ENCODE measurements around the gene SH3RF1.
A peak's percentile ranks its signal among the peaks of the same experiment; 100 is the strongest.

The SH3RF1 gene

GRCh38 chr4:169220854-169221411, 49.8 kb downstream of the SH3RF1 start:
- Histone ChIP-seq H3K4me3 (replicated peaks; ENCODE audit: low read depth, low read length) (no peak overlapping the region), H3K27me3 (replicated peaks; ENCODE audit: control insufficient read depth, insufficient read depth, low read length) (no peaks in the 10 kb centered on the region), H3K36me3 (ENCODE audit: control insufficient read depth, insufficient read depth, low read length) (no peaks in the 10 kb centered on the region; the same call in 1 of the 2 replicates)
- TF ChIP-seq CTCF (IDR thresholded peaks at IDR 0.05; ENCODE audit: insufficient read depth, low read length, poor library complexity, severe bottlenecking), result no peak
- DNase-seq (ENCODE audit: extremely low read depth, insufficient read length), result no peak

DNA sequence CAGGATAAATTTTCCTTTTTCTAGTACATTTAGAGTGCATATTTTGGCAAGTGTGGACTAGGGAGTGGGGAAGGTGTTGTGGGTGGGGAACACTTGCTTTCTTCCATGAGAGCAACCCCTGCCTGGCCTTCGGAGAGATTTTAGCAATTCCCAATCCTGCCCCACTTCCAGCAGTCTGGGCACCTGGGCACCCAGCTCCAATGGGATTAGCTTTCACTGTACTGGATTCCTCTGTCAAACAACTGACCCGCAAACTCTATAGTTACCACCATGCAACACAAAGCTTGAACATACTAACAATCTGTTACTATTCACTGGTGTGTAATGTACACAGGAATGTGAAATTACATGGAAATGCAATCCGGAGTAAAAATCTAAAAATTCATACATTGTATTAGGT, 50.3 kb downstream of the SH3RF1 start:
- TF ChIP-seq CTCF (IDR thresholded peaks at IDR 0.05; ENCODE audit: insufficient read depth, low read length, poor library complexity, severe bottlenecking), result no peak
- no peak overlapping the region for H3K4me3 ChIP-seq (replicated peaks; ENCODE audit: low read depth, low read length)
- DNase-seq (ENCODE audit: extremely low read depth, insufficient read length), result no peak

GRCh38 chr4:169219440-169219839, 51.3 kb downstream of the SH3RF1 start:
- no peak for TF ChIP-seq CTCF (IDR thresholded peaks at IDR 0.05; ENCODE audit: insufficient read depth, low read length, poor library complexity, severe bottlenecking)
- no peaks in the 10 kb centered on the region for H3K27me3 ChIP-seq (replicated peaks; ENCODE audit: control insufficient read depth, insufficient read depth, low read length)
- H3K36me3 ChIP-seq (ENCODE audit: control insufficient read depth, insufficient read depth, low read length), result no peaks in the 10 kb centered on the region; the same call in 1 of the 2 replicates
- no peak for DNase-seq (ENCODE audit: extremely low read depth, insufficient read length)
- H3K4me3 ChIP-seq (replicated peaks; ENCODE audit: low read depth, low read length), result no peak overlapping the region

More for the DNA sequence above, 50.3 kb downstream of the SH3RF1 start:
- Histone ChIP-seq H3K36me3 (ENCODE audit: control insufficient read depth, insufficient read depth, low read length) (no peaks in the 10 kb centered on the region; the same call in 1 of the 2 replicates), H3K27me3 (replicated peaks; ENCODE audit: control insufficient read depth, insufficient read depth, low read length) (no peaks in the 10 kb centered on the region)

GRCh38 chr4:169215656-169216055, 55.1 kb downstream of the SH3RF1 start:
- Histone ChIP-seq H3K36me3 (ENCODE audit: control insufficient read depth, insufficient read depth, low read length) (no peaks in the 10 kb centered on the region), H3K4me3 (replicated peaks; ENCODE audit: low read depth, low read length) (no peak overlapping the region), H3K27me3 (replicated peaks; ENCODE audit: control insufficient read depth, insufficient read depth, low read length) (no peaks in the 10 kb centered on the region)
- peak; percentile 33 for DNase-seq (ENCODE audit: extremely low read depth, insufficient read length)
- no peak for TF ChIP-seq CTCF (IDR thresholded peaks at IDR 0.05; ENCODE audit: insufficient read depth, low read length, poor library complexity, severe bottlenecking)

GRCh38 chr4:169212981-169213380, 57.8 kb downstream of the SH3RF1 start:
- no peaks in the 10 kb centered on the region for H3K27me3 ChIP-seq (replicated peaks; ENCODE audit: control insufficient read depth, insufficient read depth, low read length)
- DNase-seq (ENCODE audit: extremely low read depth, insufficient read length), result no peak
- no peak for TF ChIP-seq CTCF (IDR thresholded peaks at IDR 0.05; ENCODE audit: insufficient read depth, low read length, poor library complexity, severe bottlenecking)
- H3K4me3 ChIP-seq (replicated peaks; ENCODE audit: low read depth, low read length), result no peak overlapping the region
- no peaks in the 10 kb centered on the region for H3K36me3 ChIP-seq (ENCODE audit: control insufficient read depth, insufficient read depth, low read length)
